ENCODE results near the gene GGACT. TPM values are rescaled to one million over a fixed set of nuclear protein-coding genes. Genes with fewer than 3 reads are reported as not detected.

Gene GGACT
- total RNA-seq, 2 donors from 2014 or later: 1.9 to 2.7 TPM

DNA sequence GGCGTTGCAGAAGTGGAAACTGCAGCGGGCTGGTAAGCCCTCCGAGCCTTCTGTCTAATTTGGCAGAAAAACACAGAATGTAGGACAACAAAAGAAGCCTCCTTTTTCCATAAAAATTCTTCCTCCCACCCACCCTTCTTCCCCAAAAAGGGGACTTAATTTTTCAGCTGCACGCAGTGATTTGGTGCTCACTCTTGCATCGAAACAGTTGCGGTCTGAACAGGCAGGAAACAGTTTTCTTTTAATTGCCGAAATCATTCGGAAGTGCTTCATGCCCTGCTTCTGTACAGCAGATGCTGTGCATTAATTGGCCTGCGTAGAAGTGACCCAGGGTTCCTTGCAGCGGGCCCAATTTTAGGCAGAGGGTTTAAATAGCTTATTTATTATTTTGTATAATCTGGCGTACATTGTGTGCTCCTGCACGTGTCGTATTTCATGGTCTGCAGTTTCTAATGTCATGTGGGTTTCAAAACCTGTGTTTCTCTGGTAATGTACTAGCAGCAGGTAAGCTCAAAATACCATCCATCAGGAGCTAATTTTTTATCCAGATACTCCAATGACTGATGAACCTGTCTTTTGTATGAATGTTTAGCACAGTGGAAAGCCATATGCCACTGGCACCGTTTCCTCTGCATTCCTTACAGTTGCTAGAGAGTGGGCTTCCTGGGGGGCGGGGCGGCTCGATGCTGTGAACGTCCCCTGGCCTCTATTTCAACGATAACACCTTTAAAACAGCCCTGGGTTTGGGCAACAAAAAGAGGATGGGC, 66.6 kb downstream of the GGACT start:
- ATAC-seq (no peak), DNase-seq (no peak)
- intact Hi-C loops (cut with DNase I): no loop called here

DNA sequence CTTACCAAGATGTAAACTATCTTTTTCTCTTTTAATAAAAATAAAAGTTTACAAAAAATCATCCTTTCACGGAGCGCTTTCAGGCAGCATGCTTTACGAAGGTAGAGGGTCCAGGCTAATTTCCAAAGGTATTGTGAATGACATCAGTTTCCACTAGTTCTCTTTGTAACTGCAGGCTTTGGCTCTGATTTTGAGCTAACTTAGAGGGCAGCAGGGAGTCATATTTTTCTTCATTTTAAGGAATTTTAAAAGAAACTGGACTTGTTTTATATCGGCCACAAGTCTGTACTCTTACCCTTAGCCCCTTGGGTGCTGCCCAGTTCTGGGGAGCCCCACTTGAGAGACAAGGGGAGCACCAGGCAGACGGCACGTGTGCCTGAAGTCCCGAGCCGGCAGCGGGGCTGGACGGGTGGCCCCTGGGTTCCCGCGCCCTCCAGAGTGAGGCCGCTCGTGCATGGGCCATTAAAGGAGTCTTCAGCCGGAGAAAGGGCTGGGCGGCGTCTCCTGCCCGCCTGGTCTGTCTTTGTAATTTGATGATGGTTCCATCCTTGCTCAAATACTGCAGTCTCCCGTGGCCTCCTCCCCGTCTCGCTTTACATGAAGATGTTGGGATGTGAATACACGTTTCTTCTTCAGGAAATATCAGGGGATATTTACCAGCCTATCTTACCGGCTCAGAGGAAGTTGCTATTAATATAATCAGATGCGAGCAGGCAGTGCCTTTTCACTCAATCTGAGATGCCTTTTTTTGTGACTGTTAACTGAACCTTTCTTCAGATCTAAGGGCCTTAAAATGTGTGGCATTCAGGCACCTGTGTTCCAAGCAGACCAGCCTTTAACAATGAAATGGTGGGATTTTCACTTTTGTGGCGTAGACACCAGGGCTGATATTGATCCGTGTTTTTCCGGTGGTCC, 67.4 kb downstream of the GGACT start:
- DNase-seq (no peak), ATAC-seq (no peak)
- intact Hi-C loops (cut with DNase I): no loop called here

DNA sequence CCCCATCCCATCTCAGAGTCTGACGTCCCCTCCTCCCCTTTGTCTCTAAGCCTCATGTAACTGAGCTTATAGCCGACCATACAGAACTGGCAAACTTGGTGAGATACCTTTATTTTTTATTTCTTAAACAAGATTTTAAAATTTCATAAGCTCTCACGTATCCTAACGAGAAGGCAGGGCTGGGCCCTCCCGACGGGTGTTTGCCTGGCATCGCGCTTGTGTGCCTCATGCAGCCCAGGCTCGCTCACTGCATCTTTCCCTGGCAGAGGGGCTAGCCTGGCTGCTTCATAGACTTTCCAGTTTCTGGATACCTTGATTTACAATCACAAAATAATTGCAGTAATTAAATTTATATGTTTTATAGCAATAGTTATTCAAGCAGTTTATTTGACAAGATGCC, 69.0 kb downstream of the GGACT start:
- no peak for ATAC-seq
- no peak for DNase-seq
- intact Hi-C loops (cut with DNase I): loop anchor here (10.0 kb wide), 3 partner anchors 285 to 865 kb away; no protein-coding TSS in a partner anchor

DNA sequence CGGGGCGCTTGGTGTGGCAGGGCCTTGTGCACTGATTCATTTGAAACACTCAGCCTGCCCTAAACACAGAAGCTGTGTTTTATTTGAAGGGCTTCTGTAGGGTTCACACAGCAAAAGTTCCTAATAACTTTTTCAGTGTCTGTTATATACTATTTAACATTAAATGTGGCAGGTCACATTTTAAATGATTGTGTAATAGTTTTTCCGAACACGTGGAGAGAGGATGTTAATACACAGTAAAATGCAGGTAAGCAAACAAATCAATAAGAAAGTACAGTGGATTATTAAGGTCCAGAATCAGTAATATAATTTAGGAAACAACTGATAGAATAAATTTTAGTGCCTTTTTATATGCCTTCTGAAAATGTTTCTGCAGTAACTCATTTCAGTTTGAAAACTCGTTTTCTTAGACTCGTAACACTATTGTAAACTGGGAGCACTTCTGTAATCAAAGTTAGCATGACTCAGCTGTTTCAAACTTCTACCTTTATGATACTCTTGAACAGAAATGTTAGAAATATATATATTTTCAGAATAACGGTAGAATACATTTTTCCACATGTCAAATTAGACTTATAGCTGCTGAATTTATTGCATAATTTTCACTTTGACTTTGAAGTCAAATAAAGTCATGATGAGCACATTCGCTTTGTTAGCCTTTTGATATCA, 70.1 kb downstream of the GGACT start:
- DNase-seq: no peak
- no peak for ATAC-seq
- intact Hi-C loops (cut with DNase I): loop anchor here (10.0 kb wide), 3 partner anchors 284 to 864 kb away; no protein-coding TSS in a partner anchor

DNA sequence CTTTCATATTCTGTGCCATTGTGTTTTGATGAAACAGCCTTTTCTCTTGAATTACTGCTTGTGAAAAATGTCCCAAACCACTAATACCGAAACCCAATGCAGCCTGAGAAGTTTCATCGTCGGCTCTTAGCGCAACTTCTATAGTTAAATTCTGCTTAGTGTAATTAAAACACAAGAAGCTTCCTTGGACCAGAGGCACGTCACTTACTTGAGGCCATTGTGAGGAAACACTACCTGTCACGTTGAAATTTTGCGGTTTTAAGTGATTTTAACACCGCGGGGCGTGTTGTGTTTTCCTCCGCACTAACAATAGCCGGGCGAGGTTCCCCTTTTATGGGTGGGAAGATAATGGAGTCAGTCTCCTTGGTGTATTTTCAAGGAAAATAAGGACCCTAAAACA, 70.9 kb downstream of the GGACT start:
- intact Hi-C loops (cut with DNase I): loop anchor here (10.0 kb wide), 3 partner anchors 283 to 863 kb away; no protein-coding TSS in a partner anchor
- ATAC-seq: no peak

DNA sequence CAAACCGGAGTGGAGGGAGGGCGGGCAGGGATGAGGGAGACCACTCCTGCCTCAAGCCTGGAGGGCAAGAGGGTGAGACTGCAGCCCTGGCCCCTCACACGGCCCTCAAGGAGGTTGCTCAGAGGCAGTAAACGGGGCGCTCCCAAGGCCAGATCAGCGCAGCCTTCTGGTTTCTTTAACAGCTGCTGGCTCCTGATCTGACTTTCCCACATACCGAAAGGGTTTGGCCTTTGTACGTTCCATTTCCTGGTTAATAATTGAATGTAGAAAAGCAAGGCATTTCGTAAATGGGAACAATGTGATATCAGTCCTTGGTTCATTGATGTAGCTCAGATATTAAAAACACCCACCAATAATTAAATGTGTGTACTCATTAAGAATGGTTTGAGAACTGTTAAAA, 71.5 kb downstream of the GGACT start:
- no peak for DNase-seq
- intact Hi-C loops (cut with DNase I): loop anchor here (10.0 kb wide), 3 partner anchors 282 to 862 kb away; no protein-coding TSS in a partner anchor
- ATAC-seq: no peak

More for the DNA sequence above, 70.9 kb downstream of the GGACT start:
- no peak for DNase-seq

DNA sequence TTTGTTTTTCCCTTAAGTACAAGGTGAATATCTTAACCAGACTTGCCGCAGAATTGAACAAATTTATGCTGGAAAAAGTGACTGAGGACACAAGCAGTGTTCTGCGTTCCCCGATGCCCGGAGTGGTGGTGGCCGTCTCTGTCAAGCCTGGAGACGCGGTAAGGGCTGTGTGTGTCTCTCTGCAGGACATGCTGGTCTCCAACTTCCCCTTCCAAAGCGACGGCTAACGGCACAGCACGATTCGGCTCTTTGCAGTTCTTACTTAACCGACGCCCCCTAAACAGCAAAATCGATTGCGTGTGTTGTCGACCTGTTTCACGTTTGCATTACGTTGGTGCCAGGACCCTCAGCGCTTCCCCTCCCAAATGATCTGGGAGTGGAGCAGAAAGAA, 73.2 kb downstream of the GGACT start:
- intact Hi-C loops (cut with DNase I): loop anchor here (2.0 to 10.0 kb wide), 4 partner anchors 281 to 861 kb away; no protein-coding TSS in a partner anchor
- no peak for ATAC-seq
- no peak for DNase-seq

DNA sequence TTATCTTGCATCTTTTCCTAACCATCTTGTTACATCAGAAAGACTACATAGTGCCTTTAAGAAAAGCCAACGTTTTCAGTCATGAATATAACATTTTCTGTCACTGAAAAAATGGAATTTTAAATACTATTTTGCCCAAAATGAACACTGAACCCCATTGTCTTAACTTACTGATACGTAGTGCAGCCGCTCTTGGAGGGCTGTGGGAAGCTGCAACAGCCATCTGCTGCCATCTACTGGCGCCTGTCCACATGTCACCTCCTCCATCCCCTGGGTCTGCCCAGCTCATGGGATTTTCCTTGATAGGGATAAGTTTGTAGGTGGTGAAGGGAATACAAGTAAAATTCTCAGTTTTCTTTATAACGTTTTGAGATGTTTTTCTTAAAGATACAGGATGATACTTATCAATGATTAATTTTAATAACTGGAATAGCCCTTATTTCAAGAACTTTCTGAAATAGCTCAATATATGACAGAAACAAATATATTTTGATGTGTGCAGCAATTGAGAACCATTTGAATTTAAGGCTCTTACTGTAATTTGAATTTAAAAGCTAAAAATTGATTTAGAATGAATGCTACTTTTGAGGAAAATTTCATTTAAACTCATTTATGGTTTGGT, 73.7 kb downstream of the GGACT start:
- peak; percentile 85 for DNase-seq
- peak; percentile 85 to 94 for ATAC-seq
- intact Hi-C loops (cut with DNase I): loop anchor here (2.0 to 10.0 kb wide), 5 partner anchors 280 to 860 kb away; no protein-coding TSS in a partner anchor

DNA sequence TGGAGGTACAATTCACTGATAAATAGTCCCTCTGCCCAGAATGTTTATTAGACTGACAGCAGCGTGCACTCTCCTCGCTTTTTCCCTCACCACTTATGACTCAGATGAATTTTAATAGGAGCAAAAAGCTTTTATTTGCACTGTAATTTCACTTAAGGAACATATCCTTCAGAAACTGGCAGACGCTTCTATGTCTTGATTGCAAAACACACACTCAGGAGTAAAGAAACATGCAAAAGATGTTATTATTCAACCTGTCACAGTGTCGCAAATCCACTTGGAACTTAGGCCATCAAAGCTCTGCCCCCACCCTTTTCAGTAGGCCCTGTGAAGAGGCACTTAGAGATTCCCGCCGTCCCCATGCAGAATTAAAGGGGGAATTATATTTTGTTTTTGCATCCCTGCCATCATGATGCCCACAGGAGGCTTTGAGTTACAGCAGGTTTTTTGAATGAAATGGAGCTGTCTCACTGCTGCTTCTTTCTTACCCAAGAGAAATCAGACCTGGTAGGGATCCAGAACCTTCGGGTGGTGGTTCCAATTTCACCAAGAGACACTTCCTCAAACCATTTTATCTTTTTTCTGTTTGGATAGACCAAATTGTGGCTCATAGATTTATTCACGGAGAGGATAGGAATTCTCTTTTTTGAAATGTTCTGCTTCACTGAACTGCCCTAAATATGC, 74.5 kb downstream of the GGACT start:
- ATAC-seq: no peak
- no peak for DNase-seq
- intact Hi-C loops (cut with DNase I): loop anchor here (2.0 to 10.0 kb wide), 5 partner anchors 279 to 859 kb away; no protein-coding TSS in a partner anchor

DNA sequence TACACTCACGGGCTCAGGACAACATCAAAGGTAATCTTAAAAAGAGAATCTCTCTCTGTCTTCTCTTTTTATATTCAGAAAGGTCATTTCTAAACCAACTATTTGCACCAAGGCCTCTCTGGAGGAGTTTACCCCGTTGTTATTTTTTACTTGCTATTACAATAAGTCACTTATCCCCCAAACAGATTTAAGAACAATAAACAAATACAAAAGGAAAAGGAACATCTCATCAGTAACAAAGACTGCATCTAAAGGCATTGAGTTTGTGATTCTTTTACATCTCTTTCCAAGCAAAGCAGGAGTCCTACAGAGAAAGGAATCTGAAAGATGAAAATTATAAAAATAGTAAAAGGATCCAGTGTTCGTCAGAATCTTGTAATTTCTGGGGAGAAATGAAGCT, 75.4 kb downstream of the GGACT start:
- intact Hi-C loops (cut with DNase I): loop anchor here (5.0 to 10.0 kb wide), 4 partner anchors 278 to 858 kb away; no protein-coding TSS in a partner anchor
- no peak for DNase-seq
- no peak for ATAC-seq

DNA sequence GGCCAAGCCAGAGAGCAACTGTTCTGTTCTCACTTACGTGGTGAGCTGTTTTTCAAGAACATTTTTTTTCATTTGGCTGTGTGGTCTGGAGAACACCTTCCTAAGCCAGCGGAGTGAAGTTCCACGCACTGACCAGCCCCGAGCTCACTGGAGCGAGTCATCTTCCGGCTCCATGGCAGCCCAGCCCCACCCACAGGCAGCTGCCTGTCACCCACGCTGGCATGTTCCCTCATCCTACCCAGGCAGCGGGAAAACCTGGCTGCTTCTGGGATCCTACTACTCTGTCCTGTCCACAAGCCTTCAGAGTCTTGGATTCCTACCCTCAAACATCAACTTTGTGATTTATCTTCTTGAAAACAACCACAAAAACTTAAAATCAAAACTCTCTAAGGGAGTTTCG, 76.2 kb downstream of the GGACT start:
- DNase-seq (no peak), ATAC-seq (no peak)
- intact Hi-C loops (cut with DNase I): loop anchor here (5.0 to 10.0 kb wide), 4 partner anchors 278 to 858 kb away; no protein-coding TSS in a partner anchor

DNA sequence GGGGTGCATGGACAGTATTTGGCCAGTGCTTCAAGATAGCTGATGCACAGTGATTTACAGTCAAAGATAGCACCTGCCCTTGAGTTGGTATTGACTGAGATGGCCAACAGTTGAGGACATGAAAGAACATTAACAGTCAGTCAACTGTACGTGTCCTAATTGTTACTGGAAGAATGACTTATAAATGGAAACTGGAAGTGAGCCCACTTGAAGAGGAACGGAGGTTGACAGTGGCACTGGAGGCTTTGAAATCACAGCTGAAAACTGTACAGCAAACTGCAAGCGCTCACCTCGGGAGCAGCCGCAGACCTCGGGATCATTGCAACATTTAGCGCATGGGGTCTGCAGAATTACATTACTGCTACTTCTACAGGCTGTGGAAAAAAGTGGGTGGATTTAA, 77.1 kb downstream of the GGACT start:
- intact Hi-C loops (cut with DNase I): loop anchor here (5.0 to 10.0 kb wide), 4 partner anchors 277 to 857 kb away; no protein-coding TSS in a partner anchor
- ATAC-seq (no peak), DNase-seq (no peak)

DNA sequence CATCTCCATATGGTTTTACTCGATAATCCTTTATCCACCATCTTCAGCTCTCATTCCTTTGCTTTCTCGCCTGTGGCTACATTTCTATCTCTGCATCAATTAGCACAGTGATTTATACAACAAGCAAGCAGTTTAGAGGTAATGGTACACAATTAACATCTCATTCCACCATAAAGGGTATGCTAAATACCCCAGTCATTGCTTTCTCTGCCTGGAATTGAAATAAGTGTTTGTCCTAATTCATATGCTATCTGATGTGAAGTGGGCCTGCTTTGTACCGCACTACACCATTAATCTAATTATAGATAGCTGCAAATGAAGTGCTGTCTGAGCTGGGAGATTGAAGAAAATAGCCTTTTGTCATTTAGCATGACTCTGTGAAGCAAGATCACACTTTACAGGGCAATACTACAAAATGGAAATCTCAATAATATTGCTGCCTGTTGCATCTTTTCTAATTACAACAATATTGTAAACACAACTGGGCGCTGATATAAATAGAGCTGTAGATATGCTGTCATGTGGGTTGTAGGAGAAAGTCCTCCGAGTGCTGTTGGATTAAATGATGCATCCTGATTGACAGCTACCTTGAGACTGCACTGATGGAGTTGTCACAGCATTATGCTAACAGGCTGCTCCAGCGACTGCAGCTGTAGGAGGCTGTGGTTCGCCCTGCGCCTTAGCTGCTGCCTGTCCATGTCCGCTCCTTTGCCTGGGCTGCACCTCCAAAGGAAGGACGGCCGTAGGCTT, 78.2 kb downstream of the GGACT start:
- DNase-seq: no peak
- ATAC-seq: peak; percentile 19 to 63
- intact Hi-C loops (cut with DNase I): loop anchor here (5.0 to 10.0 kb wide), 4 partner anchors 276 to 856 kb away; no protein-coding TSS in a partner anchor

DNA sequence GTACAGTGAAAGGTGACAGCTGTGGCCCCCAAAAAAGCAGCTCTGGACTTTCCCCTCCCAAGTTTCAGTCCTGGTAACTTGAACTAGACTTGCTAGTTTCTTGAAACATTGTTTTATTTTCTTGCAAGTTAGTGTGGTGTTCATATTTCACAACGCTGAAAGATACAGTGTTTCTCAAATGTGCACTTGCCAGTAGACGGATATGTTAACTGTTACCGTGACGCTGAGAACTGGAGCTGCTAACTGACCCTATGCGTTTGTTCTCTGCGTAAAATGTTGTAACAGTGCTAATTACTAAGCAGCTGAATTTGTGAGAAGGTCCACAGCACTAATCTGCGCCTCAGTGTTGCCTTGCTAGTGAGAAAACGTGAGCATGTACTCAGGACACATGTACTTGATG, 79.6 kb downstream of the GGACT start:
- ATAC-seq: no peak
- intact Hi-C loops (cut with DNase I): no loop called here
- no peak for DNase-seq

DNA sequence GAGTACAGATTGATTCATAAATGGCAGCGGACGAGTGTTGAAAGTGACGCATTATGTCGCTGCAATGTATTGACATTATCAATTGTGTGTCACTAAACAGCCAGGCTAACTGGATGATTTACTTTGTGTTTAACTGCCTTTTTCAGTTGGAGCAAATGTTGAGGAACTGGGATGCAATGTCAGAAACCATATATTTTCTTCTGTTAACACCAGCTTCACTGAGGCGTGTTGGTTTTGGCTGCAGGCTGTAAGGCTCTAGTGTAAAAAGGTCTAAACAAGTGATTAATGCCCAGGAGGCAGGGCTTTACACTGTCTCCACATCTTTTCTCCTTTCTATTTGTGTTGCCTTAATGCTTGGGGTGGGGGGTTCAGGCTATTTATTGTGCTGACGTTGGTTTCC, 80.1 kb downstream of the GGACT start:
- intact Hi-C loops (cut with DNase I): no loop called here
- ATAC-seq (no peak), DNase-seq (no peak)

DNA sequence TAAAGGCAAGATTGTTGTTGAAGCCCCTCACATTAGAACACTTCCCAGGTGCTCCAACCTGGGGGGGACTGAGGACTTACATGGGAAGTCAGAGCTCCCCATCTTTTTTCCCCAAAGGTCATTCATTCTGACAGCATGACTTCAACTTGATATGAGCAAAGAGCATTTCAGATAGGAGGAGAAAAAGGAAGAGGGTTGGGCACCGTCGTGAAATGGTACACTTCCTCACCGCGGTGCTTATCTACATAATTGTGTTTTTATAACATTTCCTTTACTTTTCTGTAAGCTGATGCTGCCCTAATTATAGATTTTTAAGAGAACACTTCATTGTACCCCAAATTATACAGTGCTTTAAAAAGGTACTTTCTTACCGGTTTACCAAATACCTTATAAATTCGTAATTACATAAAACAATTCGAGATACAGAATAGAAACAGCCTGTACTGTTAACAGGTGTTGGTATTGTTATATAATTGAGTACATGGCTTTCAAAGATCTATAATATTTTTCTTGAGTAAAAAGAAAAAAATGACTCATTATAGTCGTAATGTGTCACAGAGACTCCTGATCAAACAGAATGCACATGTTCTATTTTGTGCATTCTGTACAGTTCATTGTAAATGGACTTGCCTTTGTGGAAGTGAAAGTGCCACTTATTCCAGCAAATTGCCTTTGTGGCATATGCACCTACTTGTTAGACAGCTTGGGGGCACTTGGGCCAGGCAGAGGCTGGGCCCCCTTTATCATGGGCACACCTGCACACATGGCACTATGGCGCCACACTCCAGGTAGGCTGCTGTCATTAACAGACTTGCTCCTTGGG, 81.8 kb downstream of the GGACT start:
- no peak for DNase-seq
- no peak for ATAC-seq
- intact Hi-C loops (cut with DNase I): no loop called here
